Measurements from ENCODE around the gene BBS7.

The BBS7 gene

DNA sequence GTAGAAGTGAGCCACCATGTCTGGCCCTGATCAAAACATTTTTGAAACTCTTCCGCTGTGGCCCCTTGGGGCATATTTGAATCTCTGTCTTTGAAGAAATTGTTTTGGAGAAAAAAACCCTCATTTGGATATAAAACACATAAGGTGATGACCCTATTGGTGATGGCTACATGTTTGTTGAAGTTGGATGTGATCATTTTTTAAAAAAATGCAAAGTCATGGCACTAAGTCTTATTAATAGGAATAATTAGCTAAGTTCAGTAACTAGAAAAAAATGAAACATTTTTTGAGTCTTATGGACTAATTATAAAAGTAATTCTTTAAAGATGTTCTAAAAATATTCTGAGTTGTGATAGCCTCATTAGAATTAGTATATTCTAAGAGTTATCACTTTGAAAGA is 17.9 kb upstream of the BBS7 start (continued):
- TF ChIP-seq, protein P1, sequence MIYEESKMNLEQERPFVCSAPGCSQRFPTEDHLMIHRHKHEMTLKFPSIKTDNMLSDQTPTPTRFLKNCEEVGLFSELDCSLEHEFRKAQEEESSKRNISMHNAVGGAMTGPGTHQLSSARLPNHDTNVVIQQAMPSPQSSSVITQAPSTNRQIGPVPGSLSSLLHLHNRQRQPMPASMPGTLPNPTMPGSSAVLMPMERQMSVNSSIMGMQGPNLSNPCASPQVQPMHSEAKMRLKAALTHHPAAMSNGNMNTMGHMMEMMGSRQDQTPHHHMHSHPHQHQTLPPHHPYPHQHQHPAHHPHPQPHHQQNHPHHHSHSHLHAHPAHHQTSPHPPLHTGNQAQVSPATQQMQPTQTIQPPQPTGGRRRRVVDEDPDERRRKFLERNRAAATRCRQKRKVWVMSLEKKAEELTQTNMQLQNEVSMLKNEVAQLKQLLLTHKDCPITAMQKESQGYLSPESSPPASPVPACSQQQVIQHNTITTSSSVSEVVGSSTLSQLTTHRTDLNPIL (CRISPR knock-in tag; IDR thresholded peaks at IDR 0.05; ENCODE audit: low read depth): no peak
- TF ChIP-seq BACH2 (CRISPR knock-in tag; IDR thresholded peaks at IDR 0.05; ENCODE audit: borderline replicate concordance): no peak

- TF ChIP-seq PPARA (CRISPR knock-in tag; IDR thresholded peaks at IDR 0.05; ENCODE audit: borderline replicate concordance): no peak
- TF ChIP-seq, protein P2, sequence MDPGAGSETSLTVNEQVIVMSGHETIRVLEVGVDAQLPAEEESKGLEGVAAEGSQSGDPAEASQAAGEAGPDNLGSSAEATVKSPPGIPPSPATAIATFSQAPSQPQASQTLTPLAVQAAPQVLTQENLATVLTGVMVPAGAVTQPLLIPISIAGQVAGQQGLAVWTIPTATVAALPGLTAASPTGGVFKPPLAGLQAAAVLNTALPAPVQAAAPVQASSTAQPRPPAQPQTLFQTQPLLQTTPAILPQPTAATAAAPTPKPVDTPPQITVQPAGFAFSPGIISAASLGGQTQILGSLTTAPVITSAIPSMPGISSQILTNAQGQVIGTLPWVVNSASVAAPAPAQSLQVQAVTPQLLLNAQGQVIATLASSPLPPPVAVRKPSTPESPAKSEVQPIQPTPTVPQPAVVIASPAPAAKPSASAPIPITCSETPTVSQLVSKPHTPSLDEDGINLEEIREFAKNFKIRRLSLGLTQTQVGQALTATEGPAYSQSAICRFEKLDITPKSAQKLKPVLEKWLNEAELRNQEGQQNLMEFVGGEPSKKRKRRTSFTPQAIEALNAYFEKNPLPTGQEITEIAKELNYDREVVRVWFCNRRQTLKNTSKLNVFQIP (CRISPR knock-in tag; IDR thresholded peaks at IDR 0.05; ENCODE audit: borderline replicate concordance, low read depth): no peak
- TF ChIP-seq PATZ1 (CRISPR knock-in tag; IDR thresholded peaks at IDR 0.05; ENCODE audit: borderline replicate concordance): no peak
- no peak for TF ChIP-seq ISL1 (CRISPR knock-in tag; IDR thresholded peaks at IDR 0.05)
- no peak for TF ChIP-seq OSR1 (CRISPR knock-in tag; IDR thresholded peaks at IDR 0.05)
- TF ChIP-seq TOX (CRISPR knock-in tag; IDR thresholded peaks at IDR 0.05; ENCODE audit: borderline replicate concordance): no peak
- no peak for TF ChIP-seq GLIS3 (CRISPR knock-in tag; IDR thresholded peaks at IDR 0.05)
- TF ChIP-seq ESRRG (CRISPR knock-in tag; IDR thresholded peaks at IDR 0.05): no peak
- TF ChIP-seq BACH2 (CRISPR knock-in tag; IDR thresholded peaks at IDR 0.05; ENCODE audit: borderline replicate concordance): no peak
- ATAC-seq: no peak
These were observed 14.8 kb upstream of the BBS7 start for GRCh38 chr4:121885115-121885514.

DNA sequence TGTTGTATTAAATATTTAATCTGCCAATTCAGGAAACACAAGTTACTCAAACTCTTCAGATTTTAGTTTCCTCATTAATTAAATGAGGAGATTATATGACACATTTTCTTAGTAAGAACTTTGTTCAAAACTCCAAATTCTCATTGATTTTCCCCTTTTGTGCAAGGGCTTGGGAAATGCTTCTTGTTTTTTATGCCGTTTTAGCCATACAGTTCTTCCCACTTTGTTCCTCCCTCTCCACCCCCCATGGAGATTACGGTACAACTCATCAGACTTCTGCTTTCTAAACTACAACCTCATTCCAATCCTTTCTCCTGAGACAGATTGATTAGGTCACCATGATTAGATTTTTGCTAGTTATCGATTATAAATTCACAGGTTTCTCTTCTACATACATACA is 10.9 kb upstream of the BBS7 start:
- ATAC-seq: no peak
- TF ChIP-seq ZC3H10 (CRISPR knock-in tag; IDR thresholded peaks at IDR 0.05) (no peak), ESRRG (CRISPR knock-in tag; IDR thresholded peaks at IDR 0.05) (no peak), RARB (CRISPR knock-in tag; IDR thresholded peaks at IDR 0.05) (no peak), PATZ1 (CRISPR knock-in tag; IDR thresholded peaks at IDR 0.05; ENCODE audit: borderline replicate concordance) (no peak), TCF4 (CRISPR knock-in tag; IDR thresholded peaks at IDR 0.05; ENCODE audit: borderline replicate concordance) (no peak), OSR1 (CRISPR knock-in tag; IDR thresholded peaks at IDR 0.05) (no peak), ZFP30 (CRISPR knock-in tag; IDR thresholded peaks at IDR 0.05) (no peak), ZFP3 (CRISPR knock-in tag; IDR thresholded peaks at IDR 0.05) (no peak), GLIS3 (CRISPR knock-in tag; IDR thresholded peaks at IDR 0.05) (no peak), CSDC2 (CRISPR knock-in tag; IDR thresholded peaks at IDR 0.05) (no peak), TSHZ2 (CRISPR knock-in tag; IDR thresholded peaks at IDR 0.05) (no peak), ARNTL (CRISPR knock-in tag; IDR thresholded peaks at IDR 0.05; ENCODE audit: borderline replicate concordance, low read depth) (no peak), ZNF70 (CRISPR knock-in tag; IDR thresholded peaks at IDR 0.05) (no peak), ISL1 (CRISPR knock-in tag; IDR thresholded peaks at IDR 0.05) (no peak), PPARA (CRISPR knock-in tag; IDR thresholded peaks at IDR 0.05; ENCODE audit: borderline replicate concordance) (no peak), TOX (CRISPR knock-in tag; IDR thresholded peaks at IDR 0.05; ENCODE audit: borderline replicate concordance) (no peak), SNAI2 (CRISPR knock-in tag; IDR thresholded peaks at IDR 0.05) (no peak), ZNF8 (CRISPR knock-in tag; IDR thresholded peaks at IDR 0.05) (no peak)
- TF ChIP-seq, protein P2 (CRISPR knock-in tag; IDR thresholded peaks at IDR 0.05; ENCODE audit: borderline replicate concordance, low read depth): no peak
